Measurements from ENCODE around the gene DOK5. TPM values are rescaled to one million over a fixed set of nuclear protein-coding genes. Genes with fewer than 3 reads are reported as not detected.

Gene DOK5
- total and polyA plus RNA-seq, 2 experiments from 2014 or later: 5.0 to 6.9 TPM

GRCh38 chr20:54485631-54486030, 10.2 kb downstream of the DOK5 start:
- Histone ChIP-seq H3K4me1 (ENCODE audit: insufficient read depth) (no peaks in the 10 kb centered on the region), H3K36me3 (ENCODE audit: insufficient read depth) (no peaks in the 10 kb centered on the region), H3K27me3 (ENCODE audit: insufficient read depth) (no peaks in the 10 kb centered on the region), H4K20me1 (replicated peaks; ENCODE audit: insufficient read depth) (no peaks in the 10 kb centered on the region), H3K4me2 (no peak overlapping the region), H3K9me2 (ENCODE audit: insufficient read depth) (no peaks in the 10 kb centered on the region), H3K79me2 (replicated peaks; ENCODE audit: insufficient read depth) (no peaks in the 10 kb centered on the region), H3K4me3 (no peak overlapping the region), H3F3A (replicated peaks; ENCODE audit: low read depth) (no peaks in the 10 kb centered on the region), H2AFZ (no peak overlapping the region), H3K27ac (ENCODE audit: low read depth) (no peak overlapping the region)
- Mint-ChIP-seq H3K27ac (no peak overlapping the region), H3K27me3 (ENCODE audit: insufficient read depth, low read depth, poor library complexity) (peaks cover 3% of the 10 kb centered on the region), H3K9me3 (no peaks in the 10 kb centered on the region), H3K36me3 (ENCODE audit: low read depth) (no peaks in the 10 kb centered on the region), H3K4me3 (no peak overlapping the region), H3K4me1 (peaks cover 3% of the 10 kb centered on the region)
- ATAC-seq (no peak), DNase-seq (ENCODE audit: low spot score) (no peak)
- TF ChIP-seq CREB1 (CRISPR knock-in tag; IDR thresholded peaks at IDR 0.05; ENCODE audit: low read depth) (no peak), REST (IDR thresholded peaks at IDR 0.05; ENCODE audit: unreplicated experiment) (no peak), EZH2 (IDR thresholded peaks at IDR 0.05; ENCODE audit: low read depth, unreplicated experiment) (no peak), EZH2phosphoT487 (IDR thresholded peaks at IDR 0.05; ENCODE audit: unreplicated experiment) (no peak), JUNB (IDR thresholded peaks at IDR 0.05; ENCODE audit: unreplicated experiment) (no peak), ETS1 (IDR thresholded peaks at IDR 0.05) (no peak), NANOG (IDR thresholded peaks at IDR 0.05; ENCODE audit: borderline replicate concordance) (no peak), ZNF331 (CRISPR knock-in tag; IDR thresholded peaks at IDR 0.05; ENCODE audit: low read depth) (no peak), POLR2AphosphoS5 (IDR thresholded peaks at IDR 0.05; ENCODE audit: low read depth) (no peak), ZNF114 (CRISPR knock-in tag; IDR thresholded peaks at IDR 0.05) (no peak), STAT1 (IDR thresholded peaks at IDR 0.05; ENCODE audit: unreplicated experiment) (no peak)
- TF ChIP-seq, protein P1, sequence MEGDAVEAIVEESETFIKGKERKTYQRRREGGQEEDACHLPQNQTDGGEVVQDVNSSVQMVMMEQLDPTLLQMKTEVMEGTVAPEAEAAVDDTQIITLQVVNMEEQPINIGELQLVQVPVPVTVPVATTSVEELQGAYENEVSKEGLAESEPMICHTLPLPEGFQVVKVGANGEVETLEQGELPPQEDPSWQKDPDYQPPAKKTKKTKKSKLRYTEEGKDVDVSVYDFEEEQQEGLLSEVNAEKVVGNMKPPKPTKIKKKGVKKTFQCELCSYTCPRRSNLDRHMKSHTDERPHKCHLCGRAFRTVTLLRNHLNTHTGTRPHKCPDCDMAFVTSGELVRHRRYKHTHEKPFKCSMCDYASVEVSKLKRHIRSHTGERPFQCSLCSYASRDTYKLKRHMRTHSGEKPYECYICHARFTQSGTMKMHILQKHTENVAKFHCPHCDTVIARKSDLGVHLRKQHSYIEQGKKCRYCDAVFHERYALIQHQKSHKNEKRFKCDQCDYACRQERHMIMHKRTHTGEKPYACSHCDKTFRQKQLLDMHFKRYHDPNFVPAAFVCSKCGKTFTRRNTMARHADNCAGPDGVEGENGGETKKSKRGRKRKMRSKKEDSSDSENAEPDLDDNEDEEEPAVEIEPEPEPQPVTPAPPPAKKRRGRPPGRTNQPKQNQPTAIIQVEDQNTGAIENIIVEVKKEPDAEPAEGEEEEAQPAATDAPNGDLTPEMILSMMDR (conservative IDR thresholded peaks at IDR 0.05; ENCODE audit: low read depth in 2 of 2): no peak
- TF ChIP-seq, protein P2, sequence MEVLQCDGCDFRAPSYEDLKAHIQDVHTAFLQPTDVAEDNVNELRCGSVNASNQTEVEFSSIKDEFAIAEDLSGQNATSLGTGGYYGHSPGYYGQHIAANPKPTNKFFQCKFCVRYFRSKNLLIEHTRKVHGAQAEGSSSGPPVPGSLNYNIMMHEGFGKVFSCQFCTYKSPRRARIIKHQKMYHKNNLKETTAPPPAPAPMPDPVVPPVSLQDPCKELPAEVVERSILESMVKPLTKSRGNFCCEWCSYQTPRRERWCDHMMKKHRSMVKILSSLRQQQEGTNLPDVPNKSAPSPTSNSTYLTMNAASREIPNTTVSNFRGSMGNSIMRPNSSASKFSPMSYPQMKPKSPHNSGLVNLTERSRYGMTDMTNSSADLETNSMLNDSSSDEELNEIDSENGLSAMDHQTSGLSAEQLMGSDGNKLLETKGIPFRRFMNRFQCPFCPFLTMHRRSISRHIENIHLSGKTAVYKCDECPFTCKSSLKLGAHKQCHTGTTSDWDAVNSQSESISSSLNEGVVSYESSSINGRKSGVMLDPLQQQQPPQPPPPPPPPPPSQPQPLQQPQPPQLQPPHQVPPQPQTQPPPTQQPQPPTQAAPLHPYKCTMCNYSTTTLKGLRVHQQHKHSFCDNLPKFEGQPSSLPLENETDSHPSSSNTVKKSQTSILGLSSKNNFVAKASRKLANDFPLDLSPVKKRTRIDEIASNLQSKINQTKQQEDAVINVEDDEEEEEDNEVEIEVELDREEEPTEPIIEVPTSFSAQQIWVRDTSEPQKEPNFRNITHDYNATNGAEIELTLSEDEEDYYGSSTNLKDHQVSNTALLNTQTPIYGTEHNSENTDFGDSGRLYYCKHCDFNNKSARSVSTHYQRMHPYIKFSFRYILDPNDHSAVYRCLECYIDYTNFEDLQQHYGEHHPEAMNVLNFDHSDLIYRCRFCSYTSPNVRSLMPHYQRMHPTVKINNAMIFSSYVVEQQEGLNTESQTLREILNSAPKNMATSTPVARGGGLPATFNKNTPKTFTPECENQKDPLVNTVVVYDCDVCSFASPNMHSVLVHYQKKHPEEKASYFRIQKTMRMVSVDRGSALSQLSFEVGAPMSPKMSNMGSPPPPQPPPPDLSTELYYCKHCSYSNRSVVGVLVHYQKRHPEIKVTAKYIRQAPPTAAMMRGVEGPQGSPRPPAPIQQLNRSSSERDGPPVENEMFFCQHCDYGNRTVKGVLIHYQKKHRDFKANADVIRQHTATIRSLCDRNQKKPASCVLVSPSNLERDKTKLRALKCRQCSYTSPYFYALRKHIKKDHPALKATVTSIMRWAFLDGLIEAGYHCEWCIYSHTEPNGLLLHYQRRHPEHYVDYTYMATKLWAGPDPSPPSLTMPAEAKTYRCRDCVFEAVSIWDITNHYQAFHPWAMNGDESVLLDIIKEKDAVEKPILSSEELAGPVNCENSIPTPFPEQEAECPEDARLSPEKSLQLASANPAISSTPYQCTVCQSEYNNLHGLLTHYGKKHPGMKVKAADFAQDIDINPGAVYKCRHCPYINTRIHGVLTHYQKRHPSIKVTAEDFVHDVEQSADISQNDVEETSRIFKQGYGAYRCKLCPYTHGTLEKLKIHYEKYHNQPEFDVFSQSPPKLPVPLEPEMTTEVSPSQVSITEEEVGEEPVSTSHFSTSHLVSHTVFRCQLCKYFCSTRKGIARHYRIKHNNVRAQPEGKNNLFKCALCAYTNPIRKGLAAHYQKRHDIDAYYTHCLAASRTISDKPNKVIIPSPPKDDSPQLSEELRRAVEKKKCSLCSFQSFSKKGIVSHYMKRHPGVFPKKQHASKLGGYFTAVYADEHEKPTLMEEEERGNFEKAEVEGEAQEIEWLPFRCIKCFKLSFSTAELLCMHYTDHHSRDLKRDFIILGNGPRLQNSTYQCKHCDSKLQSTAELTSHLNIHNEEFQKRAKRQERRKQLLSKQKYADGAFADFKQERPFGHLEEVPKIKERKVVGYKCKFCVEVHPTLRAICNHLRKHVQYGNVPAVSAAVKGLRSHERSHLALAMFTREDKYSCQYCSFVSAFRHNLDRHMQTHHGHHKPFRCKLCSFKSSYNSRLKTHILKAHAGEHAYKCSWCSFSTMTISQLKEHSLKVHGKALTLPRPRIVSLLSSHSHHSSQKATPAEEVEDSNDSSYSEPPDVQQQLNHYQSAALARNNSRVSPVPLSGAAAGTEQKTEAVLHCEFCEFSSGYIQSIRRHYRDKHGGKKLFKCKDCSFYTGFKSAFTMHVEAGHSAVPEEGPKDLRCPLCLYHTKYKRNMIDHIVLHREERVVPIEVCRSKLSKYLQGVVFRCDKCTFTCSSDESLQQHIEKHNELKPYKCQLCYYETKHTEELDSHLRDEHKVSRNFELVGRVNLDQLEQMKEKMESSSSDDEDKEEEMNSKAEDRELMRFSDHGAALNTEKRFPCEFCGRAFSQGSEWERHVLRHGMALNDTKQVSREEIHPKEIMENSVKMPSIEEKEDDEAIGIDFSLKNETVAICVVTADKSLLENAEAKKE (CRISPR knock-in tag; IDR thresholded peaks at IDR 0.05): no peak

Data from GM23338 (cell line).